Measurements from ENCODE around the gene TLE2.
A peak's percentile ranks its signal among the peaks of the same experiment; 100 is the strongest.

The TLE2 gene

GRCh38 chr19:3062165-3063105 is 33.4 kb upstream of the TLE2 start, which contains the start of gene TLE5:
Gene TLE5, minus strand, starts transcription at chr19:3062495. Its CDS starts 295 bp downstream, at chr19:3062200.
- Histone ChIP-seq H3K9ac (ENCODE audit: low read length in 2 of 2) (peak within 1 kb of the TSS; percentile 84 to 86), H3K27ac (ENCODE audit: low read length) (peak within 1 kb of the TSS; percentile 82), H3K36me3 (ENCODE audit: control insufficient read depth in 2 of 2, insufficient read depth in 2 of 2, low read length in 2 of 2) (peaks cover 0 to 14% of the 10 kb centered on the region in 2 donors), H3K4me1 (ENCODE audit: control insufficient read depth, insufficient read depth, low read length) (peaks cover 32% of the 10 kb centered on the region), H3K4me3 (ENCODE audit: low read length in 2 of 2) (peak within 1 kb of the TSS; percentile 69 to 81), H3K27me3 (ENCODE audit: control insufficient read depth in 1 of 2, insufficient read depth in 2 of 2, low read length in 2 of 2) (no peaks in the 10 kb centered on the region), H3K9me3 (ENCODE audit: control insufficient read depth in 2 of 2, low read length in 2 of 2) (no peaks in the 10 kb centered on the region)

- Histone ChIP-seq H3K4me3 (ENCODE audit: low read length in 2 of 2) (peak overlapping the region; percentile 69 to 81), H3K36me3 (ENCODE audit: control insufficient read depth in 2 of 2, insufficient read depth in 2 of 2, low read length in 2 of 2) (peaks cover 6 to 16% of the 10 kb centered on the region in 2 donors), H3K27me3 (ENCODE audit: control insufficient read depth in 1 of 2, insufficient read depth in 2 of 2, low read length in 2 of 2) (no peaks in the 10 kb centered on the region), H3K9me3 (ENCODE audit: control insufficient read depth in 2 of 2, low read length in 2 of 2) (no peaks in the 10 kb centered on the region), H3K4me1 (ENCODE audit: control insufficient read depth, insufficient read depth, low read length) (peaks cover 41% of the 10 kb centered on the region), H3K27ac (ENCODE audit: low read length) (peak overlapping the region; percentile 82), H3K9ac (ENCODE audit: low read length in 2 of 2) (peak overlapping the region; percentile 84 to 86)
These were observed 32.4 kb upstream of the TLE2 start for GRCh38 chr19:3061182-3062161.

GRCh38 chr19:3060857-3061181 is 31.7 kb upstream of the TLE2 start:
- Histone ChIP-seq H3K27ac (ENCODE audit: low read length) (peak overlapping the region; percentile 82), H3K9me3 (ENCODE audit: control insufficient read depth in 2 of 2, low read length in 2 of 2) (no peaks in the 10 kb centered on the region), H3K4me1 (ENCODE audit: control insufficient read depth, insufficient read depth, low read length) (peaks cover 44% of the 10 kb centered on the region), H3K36me3 (ENCODE audit: control insufficient read depth in 2 of 2, insufficient read depth in 2 of 2, low read length in 2 of 2) (peaks cover 7 to 16% of the 10 kb centered on the region in 2 donors), H3K9ac (ENCODE audit: low read length in 2 of 2) (peak overlapping the region; percentile 64 to 84), H3K4me3 (ENCODE audit: low read length in 2 of 2) (peak overlapping the region; percentile 69 to 81), H3K27me3 (ENCODE audit: control insufficient read depth in 1 of 2, insufficient read depth in 2 of 2, low read length in 2 of 2) (no peaks in the 10 kb centered on the region)

- peaks cover 17 to 26% of the 10 kb centered on the region in 2 donors for H3K36me3 ChIP-seq (ENCODE audit: control insufficient read depth in 2 of 2, insufficient read depth in 2 of 2, low read length in 2 of 2)
- H3K9ac ChIP-seq (ENCODE audit: low read length in 2 of 2), result no peak overlapping the region
- no peaks in the 10 kb centered on the region for H3K27me3 ChIP-seq (ENCODE audit: control insufficient read depth in 1 of 2, insufficient read depth in 2 of 2, low read length in 2 of 2)
- peak overlapping the region in 1 of 2 donors; percentile 22 for H3K4me3 ChIP-seq (ENCODE audit: low read length in 2 of 2)
- H3K27ac ChIP-seq (ENCODE audit: low read length), result peak overlapping the region; percentile 37
- no peaks in the 10 kb centered on the region for H3K9me3 ChIP-seq (ENCODE audit: control insufficient read depth in 2 of 2, low read length in 2 of 2)
- H3K4me1 ChIP-seq (ENCODE audit: control insufficient read depth, insufficient read depth, low read length), result peaks cover 50% of the 10 kb centered on the region
These were observed 30.6 kb upstream of the TLE2 start for GRCh38 chr19:3059653-3060052.

GRCh38 chr19:3058821-3059314 is 29.8 kb upstream of the TLE2 start:
- Histone ChIP-seq H3K27ac (ENCODE audit: low read length) (peak overlapping the region; percentile 88), H3K27me3 (ENCODE audit: control insufficient read depth in 1 of 2, insufficient read depth in 2 of 2, low read length in 2 of 2) (no peaks in the 10 kb centered on the region), H3K9me3 (ENCODE audit: control insufficient read depth in 2 of 2, low read length in 2 of 2) (no peaks in the 10 kb centered on the region), H3K4me3 (ENCODE audit: low read length in 2 of 2) (no peak overlapping the region), H3K36me3 (ENCODE audit: control insufficient read depth in 2 of 2, insufficient read depth in 2 of 2, low read length in 2 of 2) (peaks cover 17 to 30% of the 10 kb centered on the region in 2 donors), H3K9ac (ENCODE audit: low read length in 2 of 2) (no peak overlapping the region), H3K4me1 (ENCODE audit: control insufficient read depth, insufficient read depth, low read length) (peaks cover 50% of the 10 kb centered on the region)

- H3K27me3 ChIP-seq (ENCODE audit: control insufficient read depth in 1 of 2, insufficient read depth in 2 of 2, low read length in 2 of 2), result no peaks in the 10 kb centered on the region
- peak overlapping the region; percentile 37 to 64 for H3K9ac ChIP-seq (ENCODE audit: low read length in 2 of 2)
- peak overlapping the region in 1 of 2 donors; percentile 47 for H3K4me3 ChIP-seq (ENCODE audit: low read length in 2 of 2)
- peaks cover 22 to 34% of the 10 kb centered on the region in 2 donors for H3K36me3 ChIP-seq (ENCODE audit: control insufficient read depth in 2 of 2, insufficient read depth in 2 of 2, low read length in 2 of 2)
- no peaks in the 10 kb centered on the region for H3K9me3 ChIP-seq (ENCODE audit: control insufficient read depth in 2 of 2, low read length in 2 of 2)
- peaks cover 48% of the 10 kb centered on the region for H3K4me1 ChIP-seq (ENCODE audit: control insufficient read depth, insufficient read depth, low read length)
- peak overlapping the region; percentile 88 for H3K27ac ChIP-seq (ENCODE audit: low read length)
These were observed 29.1 kb upstream of the TLE2 start for GRCh38 chr19:3058009-3058820.

GRCh38 chr19:3057275-3057714 is 28.2 kb upstream of the TLE2 start:
- Histone ChIP-seq H3K36me3 (ENCODE audit: control insufficient read depth in 2 of 2, insufficient read depth in 2 of 2, low read length in 2 of 2) (peaks cover 22 to 34% of the 10 kb centered on the region in 2 donors), H3K4me3 (ENCODE audit: low read length in 2 of 2) (peak overlapping the region; percentile 42 to 47), H3K27me3 (ENCODE audit: control insufficient read depth in 1 of 2, insufficient read depth in 2 of 2, low read length in 2 of 2) (no peaks in the 10 kb centered on the region), H3K27ac (ENCODE audit: low read length) (peak overlapping the region; percentile 88), H3K9me3 (ENCODE audit: control insufficient read depth in 2 of 2, low read length in 2 of 2) (no peaks in the 10 kb centered on the region), H3K4me1 (ENCODE audit: control insufficient read depth, insufficient read depth, low read length) (peaks cover 42% of the 10 kb centered on the region), H3K9ac (ENCODE audit: low read length in 2 of 2) (peak overlapping the region; percentile 37 to 64)

- H3K4me1 ChIP-seq (ENCODE audit: control insufficient read depth, insufficient read depth, low read length), result peaks cover 42% of the 10 kb centered on the region
- peaks cover 22 to 34% of the 10 kb centered on the region in 2 donors for H3K36me3 ChIP-seq (ENCODE audit: control insufficient read depth in 2 of 2, insufficient read depth in 2 of 2, low read length in 2 of 2)
- H3K9ac ChIP-seq (ENCODE audit: low read length in 2 of 2), result peak overlapping the region in 1 of 2 donors; percentile 25
- peak overlapping the region; percentile 42 to 47 for H3K4me3 ChIP-seq (ENCODE audit: low read length in 2 of 2)
- H3K9me3 ChIP-seq (ENCODE audit: control insufficient read depth in 2 of 2, low read length in 2 of 2), result no peaks in the 10 kb centered on the region
- H3K27ac ChIP-seq (ENCODE audit: low read length), result peak overlapping the region; percentile 88
- no peaks in the 10 kb centered on the region for H3K27me3 ChIP-seq (ENCODE audit: control insufficient read depth in 1 of 2, insufficient read depth in 2 of 2, low read length in 2 of 2)
These were observed 27.5 kb upstream of the TLE2 start for GRCh38 chr19:3056417-3057088.

GRCh38 chr19:3055741-3056416 is 26.8 kb upstream of the TLE2 start:
- Histone ChIP-seq H3K36me3 (ENCODE audit: control insufficient read depth in 2 of 2, insufficient read depth in 2 of 2, low read length in 2 of 2) (peaks cover 22 to 34% of the 10 kb centered on the region in 2 donors), H3K9me3 (ENCODE audit: control insufficient read depth in 2 of 2, low read length in 2 of 2) (no peaks in the 10 kb centered on the region), H3K27me3 (ENCODE audit: control insufficient read depth in 1 of 2, insufficient read depth in 2 of 2, low read length in 2 of 2) (no peaks in the 10 kb centered on the region), H3K4me3 (ENCODE audit: low read length in 2 of 2) (no peak overlapping the region), H3K27ac (ENCODE audit: low read length) (peak overlapping the region; percentile 88), H3K9ac (ENCODE audit: low read length in 2 of 2) (no peak overlapping the region), H3K4me1 (ENCODE audit: control insufficient read depth, insufficient read depth, low read length) (peaks cover 42% of the 10 kb centered on the region)

Measured in stomach smooth muscle (tissue), 2 donors.